Measurements from ENCODE around the gene CDX1. TPM values are rescaled to one million over a fixed set of nuclear protein-coding genes. Genes with fewer than 3 reads are reported as not detected.

The CDX1 gene
- total RNA-seq, 2 donors from 2014 or later, result 299 to 498 TPM

GRCh38 chr5:150158170-150158949 is 8.2 kb upstream of the CDX1 start:
- no peak for DNase-seq
- H3K36me3 ChIP-seq, result no peaks in the 10 kb centered on the region
- peak overlapping the region in 1 of 2 donors; percentile 30 for H3K9ac ChIP-seq (ENCODE audit: low read depth in 2 of 2, low read length in 2 of 2)
- TF ChIP-seq, protein P1, sequence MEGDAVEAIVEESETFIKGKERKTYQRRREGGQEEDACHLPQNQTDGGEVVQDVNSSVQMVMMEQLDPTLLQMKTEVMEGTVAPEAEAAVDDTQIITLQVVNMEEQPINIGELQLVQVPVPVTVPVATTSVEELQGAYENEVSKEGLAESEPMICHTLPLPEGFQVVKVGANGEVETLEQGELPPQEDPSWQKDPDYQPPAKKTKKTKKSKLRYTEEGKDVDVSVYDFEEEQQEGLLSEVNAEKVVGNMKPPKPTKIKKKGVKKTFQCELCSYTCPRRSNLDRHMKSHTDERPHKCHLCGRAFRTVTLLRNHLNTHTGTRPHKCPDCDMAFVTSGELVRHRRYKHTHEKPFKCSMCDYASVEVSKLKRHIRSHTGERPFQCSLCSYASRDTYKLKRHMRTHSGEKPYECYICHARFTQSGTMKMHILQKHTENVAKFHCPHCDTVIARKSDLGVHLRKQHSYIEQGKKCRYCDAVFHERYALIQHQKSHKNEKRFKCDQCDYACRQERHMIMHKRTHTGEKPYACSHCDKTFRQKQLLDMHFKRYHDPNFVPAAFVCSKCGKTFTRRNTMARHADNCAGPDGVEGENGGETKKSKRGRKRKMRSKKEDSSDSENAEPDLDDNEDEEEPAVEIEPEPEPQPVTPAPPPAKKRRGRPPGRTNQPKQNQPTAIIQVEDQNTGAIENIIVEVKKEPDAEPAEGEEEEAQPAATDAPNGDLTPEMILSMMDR (IDR thresholded peaks at IDR 0.05), result no peak
- H3K9me3 ChIP-seq, result no peaks in the 10 kb centered on the region
- H3K27ac ChIP-seq, result peak overlapping the region; percentile 1
- H3K4me1 ChIP-seq, result peaks cover 3% of the 10 kb centered on the region
- H3K27me3 ChIP-seq, result no peaks in the 10 kb centered on the region
- intact Hi-C loops (cut with DNase I), result no loop called here
- H3K4me3 ChIP-seq, result no peak overlapping the region

GRCh38 chr5:150159031-150159430 is 7.5 kb upstream of the CDX1 start:
- peak overlapping the region; percentile 27 for H3K27ac ChIP-seq

GRCh38 chr5:150159741-150160179 is 6.8 kb upstream of the CDX1 start:
- TF ChIP-seq, protein P1 (IDR thresholded peaks at IDR 0.05), result no peak
- no peaks in the 10 kb centered on the region for H3K9me3 ChIP-seq
- peak overlapping the region in 1 of 2 donors; percentile 16 for H3K9ac ChIP-seq (ENCODE audit: low read depth in 2 of 2, low read length in 2 of 2)
- peak overlapping the region; percentile 27 for H3K27ac ChIP-seq
- H3K4me3 ChIP-seq, result no peak overlapping the region
- H3K36me3 ChIP-seq, result no peaks in the 10 kb centered on the region
- H3K4me1 ChIP-seq, result peaks cover 17% of the 10 kb centered on the region
- no peaks in the 10 kb centered on the region for H3K27me3 ChIP-seq
- intact Hi-C loops (cut with DNase I), result no loop called here
- DNase-seq, result no peak

More at GRCh38 chr5:150159031-150159430, 7.5 kb upstream of the CDX1 start:
- no peaks in the 10 kb centered on the region for H3K36me3 ChIP-seq
- H3K27me3 ChIP-seq, result no peaks in the 10 kb centered on the region
- intact Hi-C loops (cut with DNase I), result no loop called here
- no peak for DNase-seq
- peaks cover 9% of the 10 kb centered on the region for H3K4me1 ChIP-seq
- no peak overlapping the region for H3K4me3 ChIP-seq
- TF ChIP-seq, protein P1 (IDR thresholded peaks at IDR 0.05), result no peak
- no peaks in the 10 kb centered on the region for H3K9me3 ChIP-seq
- H3K9ac ChIP-seq (ENCODE audit: low read depth in 2 of 2, low read length in 2 of 2), result peak overlapping the region in 1 of 2 donors; percentile 30

DNA sequence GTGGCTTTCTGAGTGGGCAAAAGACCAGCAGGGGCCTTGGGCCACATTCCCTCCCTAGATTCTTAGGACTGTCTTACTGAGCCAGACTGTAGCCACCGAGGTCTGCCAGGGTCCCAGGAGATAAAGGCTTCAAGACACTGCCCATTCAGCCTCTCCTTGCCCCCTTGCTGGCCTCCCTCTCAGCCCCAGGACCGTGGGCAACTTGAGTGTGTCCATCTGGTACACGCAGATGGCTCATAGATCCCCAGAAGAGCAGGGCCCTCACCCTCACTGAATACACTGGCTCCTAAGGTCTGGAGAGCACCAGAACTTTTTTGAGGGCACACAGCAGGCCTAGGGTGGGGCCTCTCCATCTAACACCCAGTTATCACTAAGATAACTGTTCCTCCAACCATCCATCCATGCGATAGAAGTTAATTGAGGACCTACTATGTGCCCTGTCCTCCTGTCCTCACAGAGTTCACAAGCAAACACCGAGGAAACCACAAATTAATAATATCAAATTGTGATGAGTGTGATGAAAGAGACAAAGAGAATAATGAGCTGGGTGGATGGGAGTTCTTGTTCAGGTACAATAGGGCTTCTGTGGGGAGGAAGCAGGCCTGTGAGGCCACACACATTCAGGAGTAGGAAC is 6.0 kb upstream of the CDX1 start:
- Histone ChIP-seq H3K4me3 (no peak overlapping the region), H3K36me3 (no peaks in the 10 kb centered on the region), H3K9me3 (no peaks in the 10 kb centered on the region), H3K9ac (ENCODE audit: low read depth in 2 of 2, low read length in 2 of 2) (no peak overlapping the region), H3K27ac (peak overlapping the region; percentile 27), H3K27me3 (no peaks in the 10 kb centered on the region), H3K4me1 (peaks cover 20% of the 10 kb centered on the region)
- DNase-seq, result no peak
- intact Hi-C loops (cut with DNase I), result loop anchor here (1.0 kb wide), 1 partner anchor 58 kb away; no protein-coding TSS in a partner anchor
- TF ChIP-seq, protein P1 (IDR thresholded peaks at IDR 0.05), result no peak

DNA sequence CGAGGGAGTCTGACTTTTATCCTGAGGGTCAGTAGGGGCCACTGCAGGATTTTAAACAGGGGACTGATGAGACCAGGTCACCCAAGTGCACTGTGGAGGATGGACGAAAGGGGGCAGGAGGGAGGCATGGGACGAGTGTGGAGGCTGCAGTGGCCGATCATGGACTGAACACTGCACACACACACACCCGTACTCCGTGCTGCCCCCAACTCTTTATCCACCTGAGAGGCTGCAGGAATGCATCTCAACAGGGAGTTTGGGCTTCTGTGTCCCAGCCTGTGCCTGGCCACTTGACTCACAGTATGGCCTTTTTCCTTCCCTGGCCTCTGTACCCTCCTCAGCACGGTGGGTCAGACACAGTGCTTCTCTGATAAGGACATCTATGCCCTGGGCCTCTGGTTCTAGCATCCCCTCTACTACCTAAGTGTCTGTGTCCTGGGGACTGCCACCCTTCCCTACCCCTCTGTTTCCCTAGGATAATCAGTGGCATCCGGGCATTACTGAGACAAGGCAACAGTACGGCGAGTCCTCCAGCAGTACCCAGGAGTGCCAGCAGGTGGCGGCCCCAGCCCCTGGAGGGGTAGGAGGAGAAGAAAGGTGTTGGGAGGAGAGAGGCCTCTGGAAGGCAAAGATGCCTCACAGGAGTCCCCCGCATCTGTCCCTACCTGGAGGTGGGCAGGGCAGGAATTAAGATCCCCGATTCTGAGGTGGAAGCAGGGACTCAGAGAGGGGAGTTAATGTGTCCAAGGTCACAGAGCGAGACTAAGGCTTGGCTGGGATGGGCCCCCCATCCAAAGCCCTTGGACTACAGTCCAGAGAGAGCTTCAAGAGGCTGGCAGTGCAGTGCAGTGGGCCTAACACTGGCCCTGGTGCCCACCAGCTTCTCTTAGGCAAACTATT is 5.1 kb upstream of the CDX1 start:
- Histone ChIP-seq H3K9me3 (no peaks in the 10 kb centered on the region), H3K9ac (ENCODE audit: low read depth in 2 of 2, low read length in 2 of 2) (peak overlapping the region; percentile 56 to 73), H3K4me1 (peaks cover 20% of the 10 kb centered on the region), H3K27ac (peak overlapping the region; percentile 89), H3K4me3 (no peak overlapping the region), H3K27me3 (no peaks in the 10 kb centered on the region), H3K36me3 (no peaks in the 10 kb centered on the region)
- TF ChIP-seq, protein P1 (IDR thresholded peaks at IDR 0.05), result peak; percentile 84
- DNase-seq, result peak; percentile 98
- intact Hi-C loops (cut with DNase I), result loop anchor here (1.0 kb wide), 1 partner anchor 57 kb away; no protein-coding TSS in a partner anchor

Measured in colonic mucosa (tissue), 4 donors.